Calu3 (cell line): ENCODE results near the gene NR5A1. TPM values are rescaled to one million over a fixed set of nuclear protein-coding genes. Genes with fewer than 3 reads are reported as not detected.

Source experiments
- BruUV-seq: library from RNA; stranded (reverse); fragments of 400-500 nt; replicated peaks from 2 replicates; lab custom pipeline; 2021; lab: Mats Ljungman, UMichigan
- CTCF ChIA-PET: fragments of 300-600 bp; sonication (Branson Sonifier 250); formaldehyde crosslinking; loops from one replicate; lab custom pipeline; 2022; ENCODE audit warnings: antibody characterized with exemption; lab: Charles Lee
- DNase-seq: peaks from one replicate; pipeline ENCODE4 v3.0.0; 2022
- H3K27ac Mint-ChIP-seq: one replicate; pipeline ENCODE4 v1.8.0; 2022; ENCODE audit warnings: mixed read lengths; ENCODE audit not compliant: unreplicated experiment
- H3K27me3 Mint-ChIP-seq: one replicate; pipeline ENCODE4 v1.8.0; 2022; ENCODE audit warnings: mixed read lengths; ENCODE audit not compliant: unreplicated experiment
- H3K36me3 Mint-ChIP-seq: one replicate; pipeline ENCODE4 v1.8.0; 2022; ENCODE audit warnings: mild to moderate bottlenecking, moderate library complexity, mixed read lengths; ENCODE audit not compliant: insufficient read depth, unreplicated experiment
- H3K4me1 Mint-ChIP-seq: one replicate; pipeline ENCODE4 v1.8.0; 2022; ENCODE audit warnings: mild to moderate bottlenecking, low read depth, mixed read lengths; ENCODE audit not compliant: unreplicated experiment
- H3K4me3 Mint-ChIP-seq: one replicate; pipeline ENCODE4 v1.8.0; 2022; ENCODE audit warnings: mild to moderate bottlenecking, low read depth, moderate library complexity, mixed read lengths; ENCODE audit not compliant: unreplicated experiment
- H3K9me3 Mint-ChIP-seq: one replicate; pipeline ENCODE4 v1.8.0; 2022; ENCODE audit warnings: low read depth, mixed read lengths; ENCODE audit not compliant: unreplicated experiment
- CTCF ChIP-seq: fragments of 200-600 bp; IDR thresholded peaks from one replicate; pipeline ENCODE4 v1.8.0; 2022; ENCODE audit warnings: antibody characterized with exemption; ENCODE audit not compliant: unreplicated experiment
- intact Hi-C: fragments of 100-400 bp; cut with micrococcal nuclease; formaldehyde crosslinking; loops from one replicate; pipeline ENCODE4 v1.10.0; 2022; ENCODE audit not compliant: unreplicated experiment
- total RNA-seq: library from RNA; stranded (reverse); gene quantifications from 2 replicates; pipeline ENCODE4 v1.2.3, GENCODE V29; 2022

NR5A1 gene
- total RNA-seq, 1 experiment from 2014 or later, result not detected

DNA sequence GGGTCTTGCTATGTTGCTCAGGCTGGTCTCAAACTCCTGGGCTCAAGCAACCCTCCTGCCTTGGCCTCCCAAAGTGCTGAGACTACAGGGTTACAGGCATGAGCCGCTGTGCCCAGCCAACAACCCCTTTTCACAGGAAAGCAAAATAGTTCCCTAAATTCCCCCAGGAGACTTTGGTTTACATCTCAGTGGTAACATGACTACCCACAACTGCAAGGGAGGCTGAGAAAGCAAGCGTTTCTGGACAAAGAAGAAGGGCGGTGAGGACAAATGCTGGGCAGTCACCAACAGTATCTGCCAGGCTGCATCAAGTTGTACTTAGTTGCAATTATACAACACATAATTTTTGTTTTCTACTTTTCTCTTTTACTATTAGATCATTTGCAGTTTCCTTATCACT, 64.4 kb downstream of the NR5A1 start:
- no TSS peak for BruUV-seq
- CTCF ChIA-PET, result interaction anchor here (0.6 kb wide), 1 partner anchor 24 kb away, joined by 3 read pairs; no protein-coding TSS in a partner anchor
- Mint-ChIP-seq H3K4me1 (peaks cover 7% of the 10 kb centered on the region), H3K36me3 (no peaks in the 10 kb centered on the region), H3K4me3 (no peak overlapping the region), H3K27me3 (peaks cover 42% of the 10 kb centered on the region), H3K27ac (no peak overlapping the region), H3K9me3 (no peaks in the 10 kb centered on the region)
- intact Hi-C loops, result no loop called here
- TF ChIP-seq CTCF, result no peak
- no peak for DNase-seq

DNA sequence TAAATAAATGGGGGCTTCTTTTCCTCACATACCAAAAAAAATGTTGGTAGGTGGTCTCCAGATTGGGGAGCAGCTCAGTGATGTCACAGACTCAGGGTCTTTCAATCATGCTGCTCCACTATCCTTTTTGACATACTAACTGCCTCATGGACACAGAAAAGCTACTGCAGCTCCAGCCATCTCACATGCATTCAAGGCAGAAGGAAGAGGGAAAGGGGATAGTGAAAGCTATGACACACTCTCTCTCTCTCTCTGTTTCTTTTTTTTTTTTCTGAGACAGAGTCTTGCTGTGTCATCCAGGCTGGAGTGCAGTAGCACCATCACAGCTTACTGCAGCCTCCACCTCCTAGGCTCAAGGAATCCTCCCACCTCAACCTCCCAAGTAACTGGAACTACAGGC, 64.8 kb downstream of the NR5A1 start:
- intact Hi-C loops, result no loop called here
- CTCF ChIA-PET, result interaction anchor here (0.6 kb wide), 1 partner anchor 23 kb away, joined by 3 read pairs; no protein-coding TSS in a partner anchor
- H3K27ac Mint-ChIP-seq, result no peak overlapping the region
- H3K9me3 Mint-ChIP-seq, result no peaks in the 10 kb centered on the region
- DNase-seq, result no peak
- H3K36me3 Mint-ChIP-seq, result no peaks in the 10 kb centered on the region
- BruUV-seq, result no TSS peak
- peaks cover 6% of the 10 kb centered on the region for H3K4me1 Mint-ChIP-seq
- no peak for TF ChIP-seq CTCF
- peaks cover 42% of the 10 kb centered on the region for H3K27me3 Mint-ChIP-seq
- no peak overlapping the region for H3K4me3 Mint-ChIP-seq

DNA sequence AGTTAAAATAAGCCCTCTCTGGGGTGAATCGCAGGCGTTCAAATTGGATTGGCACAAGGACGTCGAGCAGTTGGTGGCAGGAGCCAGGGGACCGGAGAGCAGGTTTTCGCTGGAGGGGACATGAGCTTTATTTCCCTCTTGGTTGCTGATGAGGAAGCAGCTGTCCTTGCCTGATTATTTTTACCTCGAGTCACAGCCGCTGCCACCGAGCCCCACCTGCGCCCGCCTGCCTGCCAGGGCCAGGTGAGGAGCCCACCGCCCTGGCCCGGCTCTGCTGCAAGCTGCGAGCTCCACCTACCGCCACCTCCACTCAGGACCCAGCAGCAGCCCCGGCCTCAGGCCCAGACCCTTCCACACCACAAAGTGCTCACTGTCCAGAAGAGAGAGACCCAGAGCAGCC, 65.9 kb downstream of the NR5A1 start:
- no peaks in the 10 kb centered on the region for H3K4me1 Mint-ChIP-seq
- H3K9me3 Mint-ChIP-seq, result no peaks in the 10 kb centered on the region
- no peak for DNase-seq
- CTCF ChIA-PET, result interaction anchor here (0.7 kb wide), 1 partner anchor 11 kb away, joined by 3 read pairs; no protein-coding TSS in a partner anchor
- no peak overlapping the region for H3K4me3 Mint-ChIP-seq
- H3K27ac Mint-ChIP-seq, result no peak overlapping the region
- intact Hi-C loops, result no loop called here
- TF ChIP-seq CTCF, result no peak
- peaks cover 42% of the 10 kb centered on the region for H3K27me3 Mint-ChIP-seq
- BruUV-seq, result no TSS peak
- no peaks in the 10 kb centered on the region for H3K36me3 Mint-ChIP-seq

GRCh38 chr9:124440786-124441185, 66.4 kb downstream of the NR5A1 start:
- H3K27ac Mint-ChIP-seq, result no peak overlapping the region
- BruUV-seq, result no TSS peak

More at GRCh38 chr9:124440786-124441185, 66.4 kb downstream of the NR5A1 start:
- no peak overlapping the region for H3K4me3 Mint-ChIP-seq
- CTCF ChIA-PET, result interaction anchor here (0.7 kb wide), 1 partner anchor 11 kb away, joined by 3 read pairs; no protein-coding TSS in a partner anchor
- no peaks in the 10 kb centered on the region for H3K36me3 Mint-ChIP-seq
- peaks cover 42% of the 10 kb centered on the region for H3K27me3 Mint-ChIP-seq
- no peaks in the 10 kb centered on the region for H3K9me3 Mint-ChIP-seq
- H3K4me1 Mint-ChIP-seq, result no peaks in the 10 kb centered on the region
- intact Hi-C loops, result no loop called here
- no peak for TF ChIP-seq CTCF
- DNase-seq, result no peak
